CD4-positive, alpha-beta T cell treated with Interleukin-6 at 100 ng/mL for 8 hours (primary cell): ENCODE data around the gene FOXJ1.

Experiments used
- DNase-seq: peaks from one replicate; pipeline ENCODE4 v3.0.0-alpha.2; 2020; ENCODE audit warnings: mixed read lengths, low spot score

FOXJ1 gene

DNA sequence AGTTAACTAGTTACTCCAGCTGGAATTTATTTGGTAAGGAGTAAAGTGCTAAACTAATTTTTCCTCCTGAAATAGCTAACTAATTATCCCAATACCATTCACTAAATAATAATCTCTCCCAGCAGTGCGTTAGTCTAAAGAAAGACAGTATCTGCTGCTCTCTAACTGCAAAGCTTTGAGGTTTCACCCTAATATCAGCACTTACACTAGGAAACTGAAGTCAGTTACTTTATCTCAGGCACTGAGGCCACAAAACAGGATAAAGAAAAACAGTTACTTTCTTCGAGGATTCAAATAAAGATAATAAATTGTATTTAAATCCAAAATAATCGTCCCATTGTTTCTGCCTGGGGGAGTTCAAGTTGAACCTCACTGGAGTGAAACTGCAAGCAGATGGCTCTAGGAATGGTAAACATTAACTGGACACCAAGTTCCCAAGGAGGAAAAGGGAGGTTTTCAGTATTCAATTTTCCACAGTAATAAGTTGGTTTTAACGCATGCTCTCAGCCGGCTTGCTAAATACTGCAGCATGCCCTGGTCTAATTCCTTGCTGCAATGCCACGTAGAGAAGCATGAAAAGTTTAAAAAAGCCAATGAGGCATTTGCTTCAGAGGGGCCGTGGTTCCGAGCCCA is 20.0 kb upstream of the FOXJ1 start:
- no peak for DNase-seq

DNA sequence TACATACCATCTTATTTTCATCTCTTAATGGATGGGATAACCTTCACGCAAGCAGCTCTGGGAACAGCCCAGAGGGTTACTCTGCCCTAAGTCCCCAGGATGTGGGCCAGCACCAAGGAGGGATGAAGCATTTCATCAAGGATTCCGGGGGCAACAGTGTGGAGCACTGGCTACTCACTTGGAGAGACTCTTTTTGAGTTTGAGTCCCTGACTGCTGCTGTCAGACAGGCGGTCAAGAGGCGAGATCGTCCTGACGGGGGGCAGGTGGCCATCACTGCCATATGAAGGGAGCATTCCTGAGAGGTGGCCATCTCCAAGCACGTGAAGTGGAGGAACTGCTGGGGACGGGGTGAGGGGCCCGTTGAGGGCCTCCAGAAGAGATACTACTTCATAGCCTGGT is 18.1 kb upstream of the FOXJ1 start:
- DNase-seq = no peak

DNA sequence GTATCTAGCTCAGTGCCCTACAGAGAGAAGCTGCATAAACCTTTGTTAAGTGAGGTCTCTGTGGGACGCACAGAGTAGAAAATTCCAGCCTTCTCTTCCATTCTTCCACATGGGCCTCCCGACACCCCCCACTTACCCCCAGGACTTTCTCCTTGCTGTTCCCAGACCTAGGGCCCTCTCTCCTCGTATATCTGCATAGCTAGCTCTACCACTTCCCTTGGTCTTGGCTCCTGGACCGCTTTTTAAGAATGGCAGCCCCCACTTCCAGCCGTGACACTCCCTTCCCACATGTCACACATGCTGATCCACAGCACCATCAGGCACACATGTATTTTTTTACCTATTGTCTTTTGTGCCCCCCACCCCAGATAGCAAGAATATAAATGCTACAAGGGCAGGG is 16.7 kb upstream of the FOXJ1 start:
- DNase-seq = no peak

DNA sequence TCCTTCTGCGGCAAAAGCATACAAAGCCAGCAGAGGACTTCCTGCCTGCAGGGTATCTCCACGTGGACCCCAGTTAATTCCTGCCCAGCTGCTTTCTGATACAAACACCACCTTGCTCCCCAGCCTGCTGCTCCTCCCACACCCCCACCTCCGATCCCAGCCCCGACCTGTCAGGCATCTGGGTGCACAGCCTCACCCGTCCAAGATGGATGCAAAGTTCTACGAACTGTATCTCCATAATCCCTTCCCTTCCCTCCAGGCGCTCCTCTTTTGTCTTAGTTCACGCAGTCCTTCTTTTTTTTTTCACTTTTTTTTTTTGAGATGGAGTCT is 15.6 kb upstream of the FOXJ1 start:
- DNase-seq = no peak

DNA sequence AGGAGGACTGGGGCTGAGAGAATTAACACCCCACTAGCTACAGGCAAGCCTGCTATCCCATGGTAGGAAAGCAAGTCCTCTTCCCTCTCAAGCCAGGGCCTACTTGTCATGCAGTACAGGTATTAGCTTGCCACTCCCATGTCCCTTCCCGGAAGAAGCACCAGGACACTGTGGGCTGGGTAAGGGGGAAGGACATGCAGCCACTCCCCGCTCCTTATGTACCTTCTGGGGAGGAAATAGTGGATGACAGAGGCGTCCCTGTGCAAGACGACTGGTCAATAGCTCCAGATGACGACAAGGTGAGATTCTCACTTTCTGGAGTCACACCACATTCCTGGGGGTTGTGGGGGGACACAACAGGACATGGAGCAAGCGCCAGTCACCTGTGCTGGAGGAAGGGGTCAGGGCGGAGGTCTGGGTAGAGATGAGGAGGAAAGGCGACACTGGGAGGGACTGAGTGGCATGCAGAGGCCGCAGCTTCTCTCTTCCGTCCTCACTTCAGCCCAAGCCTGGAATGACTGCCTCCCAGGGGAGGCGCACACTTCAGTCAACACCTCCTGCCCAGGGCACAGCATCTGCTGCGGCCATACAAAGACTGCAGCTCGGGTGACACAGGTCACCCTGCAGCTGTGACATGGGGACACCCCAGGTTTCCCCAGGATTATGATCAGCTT is 15.1 kb upstream of the FOXJ1 start:
- no peak for DNase-seq

DNA sequence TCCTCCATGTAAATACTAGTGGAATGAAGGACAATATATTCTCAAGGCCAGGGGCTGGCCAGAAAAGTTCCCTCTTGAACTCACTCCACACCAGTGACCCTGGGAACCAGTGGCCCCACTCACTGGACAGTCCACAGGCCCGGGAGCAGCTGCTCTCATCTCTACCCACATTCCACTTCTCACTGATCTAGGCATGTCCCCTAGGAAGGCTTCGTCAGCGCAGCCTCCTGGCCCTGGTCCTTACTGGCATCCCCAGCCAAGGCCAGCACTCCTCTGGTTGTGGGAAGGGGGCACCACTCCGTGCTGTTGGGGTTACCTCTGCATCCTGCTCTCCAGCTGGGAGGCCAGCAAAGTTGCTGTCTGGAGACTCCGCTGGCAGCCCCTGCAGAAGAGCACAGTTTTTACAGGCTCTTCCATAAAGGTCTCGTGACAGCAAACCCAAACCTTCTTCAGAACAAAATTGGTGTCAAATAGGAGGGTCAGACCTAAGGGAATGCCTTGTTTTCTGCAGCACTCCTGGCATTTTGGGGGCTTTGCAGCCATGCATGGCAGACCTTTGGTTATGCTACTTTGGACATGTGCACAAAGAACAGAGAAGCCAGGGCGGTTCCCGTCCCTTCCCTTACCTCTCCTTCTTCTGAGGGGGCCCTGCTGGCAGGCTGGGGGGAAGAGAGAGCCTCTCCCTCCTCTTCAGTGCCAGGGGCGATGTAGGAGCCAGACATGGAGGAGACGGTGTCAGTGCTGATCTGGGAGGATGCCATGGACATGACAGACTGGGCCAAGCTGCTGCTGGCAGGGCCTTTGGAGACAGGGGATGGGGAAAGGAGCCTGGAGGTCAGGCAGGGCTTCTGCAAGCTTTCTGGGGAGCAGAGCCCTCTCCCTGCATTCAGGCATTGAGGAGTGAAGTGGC is 14.1 kb upstream of the FOXJ1 start:
- DNase-seq = no peak

DNA sequence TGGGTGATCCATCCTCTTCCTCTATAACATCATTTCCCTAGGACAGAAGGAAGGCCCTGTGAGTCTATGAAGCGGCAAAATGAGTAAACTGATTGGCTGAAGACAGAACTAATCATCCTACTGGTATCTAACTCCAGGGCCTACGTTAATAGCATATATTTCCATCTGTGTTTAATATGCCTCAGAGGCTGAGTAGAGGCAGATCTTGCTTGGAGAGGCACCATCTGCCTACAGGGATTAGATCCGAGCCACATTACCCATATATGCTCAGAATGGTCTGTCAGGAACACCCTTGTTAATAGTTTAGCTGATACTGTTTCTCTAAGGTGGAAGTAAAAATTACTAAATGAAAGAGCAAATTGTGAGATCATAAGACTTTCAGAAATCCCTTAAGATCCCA is 13.2 kb upstream of the FOXJ1 start:
- no peak for DNase-seq

DNA sequence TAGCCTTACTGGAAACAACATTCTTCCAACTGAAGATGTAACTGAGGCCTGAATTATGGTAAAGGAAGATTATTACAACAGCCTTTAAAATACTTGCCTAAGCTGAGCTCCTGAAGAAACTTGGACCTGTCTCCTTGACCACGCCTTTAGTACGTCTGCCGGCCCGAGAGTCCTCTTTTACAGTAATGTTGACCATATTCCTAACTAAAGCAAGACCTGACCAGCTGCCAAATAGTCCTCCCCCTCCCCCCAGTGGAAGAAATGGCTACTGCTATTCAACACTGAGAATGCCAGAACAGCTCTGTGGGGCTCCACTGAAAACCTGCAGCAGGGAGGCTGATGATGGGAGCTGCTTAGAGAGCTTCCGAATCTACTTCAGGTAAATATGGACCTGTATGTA is 12.6 kb upstream of the FOXJ1 start:
- no peak for DNase-seq

DNA sequence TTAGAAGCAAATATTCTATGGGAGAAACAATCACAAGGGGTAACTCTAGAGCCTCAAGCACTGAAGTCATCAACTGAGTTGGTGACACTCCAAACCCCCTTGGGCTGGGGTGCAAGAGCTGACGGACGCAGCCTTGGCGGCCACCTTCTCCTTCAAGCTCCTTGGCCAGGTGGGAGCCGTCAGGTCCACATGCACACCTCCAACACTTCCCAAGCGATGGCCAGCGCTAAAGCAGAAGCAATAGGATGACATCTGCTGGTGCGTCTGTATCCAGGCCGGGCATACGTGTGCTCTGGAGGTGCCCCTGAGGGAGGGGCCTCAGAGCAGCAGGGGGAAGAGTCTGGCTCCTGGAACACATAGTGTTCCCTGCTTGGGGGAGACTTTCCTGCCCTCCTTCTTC is 12.2 kb upstream of the FOXJ1 start:
- no peak for DNase-seq

DNA sequence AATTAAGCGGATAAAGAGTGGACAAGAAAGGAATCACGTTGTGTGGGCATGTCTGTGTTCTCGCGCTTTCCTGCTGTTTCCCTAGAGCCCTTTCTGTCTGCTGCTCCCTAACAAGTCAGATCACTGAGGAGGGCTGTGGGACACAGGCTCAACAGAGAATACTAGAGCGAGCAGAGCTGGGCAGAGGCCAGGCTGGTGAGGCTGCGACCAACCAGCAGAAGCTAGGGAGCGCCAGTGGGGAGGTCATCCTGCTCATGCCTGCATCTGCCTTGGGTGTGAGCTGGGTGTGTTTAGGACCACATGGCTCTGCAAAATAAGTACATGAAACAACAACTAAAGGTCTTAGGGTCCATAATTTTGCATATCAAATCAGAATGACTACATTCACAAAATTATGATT is 11.5 kb upstream of the FOXJ1 start:
- DNase-seq = no peak

DNA sequence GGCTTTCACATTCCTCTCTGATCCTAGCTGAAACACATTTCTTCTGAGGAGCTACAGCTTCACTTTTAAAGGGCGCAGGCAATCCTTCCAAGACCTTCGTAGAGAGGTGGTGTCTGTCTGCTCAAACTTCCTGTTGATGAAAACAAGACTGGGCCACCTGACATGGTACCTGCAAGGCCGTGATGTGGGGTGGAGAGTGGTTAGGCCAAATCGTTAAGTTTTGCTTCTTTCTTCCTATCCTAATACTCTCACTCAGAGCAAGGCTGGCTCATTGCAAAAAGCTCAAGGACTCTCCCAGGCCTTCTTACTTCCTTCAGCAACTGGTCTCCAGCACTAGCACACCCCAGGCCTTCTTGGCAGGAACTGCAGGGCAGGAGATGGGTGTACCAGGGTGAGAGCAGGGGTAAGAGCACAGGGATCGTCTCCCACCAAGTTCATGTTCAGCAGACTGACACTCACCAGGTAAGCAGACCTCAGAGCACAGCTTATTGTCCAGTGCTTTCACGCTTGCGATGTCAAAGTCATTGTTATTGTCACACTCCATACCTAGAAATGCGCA is 10.9 kb upstream of the FOXJ1 start:
- DNase-seq = peak; percentile 62

DNA sequence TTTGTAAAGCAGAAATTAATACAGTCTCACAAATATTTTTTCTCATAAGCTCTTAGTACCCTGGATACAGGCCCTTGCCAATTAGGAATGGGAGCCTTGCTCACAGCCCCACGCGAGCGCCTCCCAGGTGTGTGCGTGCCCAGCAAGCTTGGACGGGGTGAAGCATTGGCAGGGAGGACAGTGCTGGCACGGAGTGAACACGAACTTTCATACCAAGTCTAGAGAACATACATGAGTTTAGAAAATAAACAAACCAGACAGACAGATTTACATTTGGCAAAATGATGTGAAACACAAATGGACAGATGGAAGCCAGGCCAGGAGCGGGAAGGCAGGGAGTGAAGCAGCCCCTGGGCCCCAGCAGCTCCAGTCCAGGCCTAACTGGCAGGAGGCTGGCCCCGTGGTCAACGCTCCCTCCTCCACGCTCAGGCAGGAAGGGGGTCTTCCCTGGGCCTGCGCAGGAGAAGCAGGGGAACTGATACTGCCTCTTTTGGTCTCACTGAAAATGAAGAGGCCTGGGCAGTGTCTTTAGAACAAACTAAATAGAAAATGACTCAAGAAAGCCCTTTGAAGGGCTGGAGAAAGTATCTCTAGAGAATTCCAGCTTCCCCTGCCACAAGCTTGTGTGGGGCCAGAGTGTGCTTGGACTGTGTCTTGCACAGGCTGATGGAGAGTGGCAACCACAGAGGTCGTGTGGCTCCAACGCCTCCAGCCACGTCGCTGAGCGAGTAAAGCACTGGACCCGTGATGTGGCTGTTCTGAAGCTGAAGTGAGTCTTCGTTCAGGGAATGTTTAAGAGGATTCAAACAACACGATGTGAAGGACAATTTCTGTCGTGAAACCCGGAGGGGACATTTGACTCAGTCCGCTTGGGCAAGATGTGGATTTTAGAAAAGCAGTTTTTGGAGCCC is 9.9 kb upstream of the FOXJ1 start:
- DNase-seq = no peak

DNA sequence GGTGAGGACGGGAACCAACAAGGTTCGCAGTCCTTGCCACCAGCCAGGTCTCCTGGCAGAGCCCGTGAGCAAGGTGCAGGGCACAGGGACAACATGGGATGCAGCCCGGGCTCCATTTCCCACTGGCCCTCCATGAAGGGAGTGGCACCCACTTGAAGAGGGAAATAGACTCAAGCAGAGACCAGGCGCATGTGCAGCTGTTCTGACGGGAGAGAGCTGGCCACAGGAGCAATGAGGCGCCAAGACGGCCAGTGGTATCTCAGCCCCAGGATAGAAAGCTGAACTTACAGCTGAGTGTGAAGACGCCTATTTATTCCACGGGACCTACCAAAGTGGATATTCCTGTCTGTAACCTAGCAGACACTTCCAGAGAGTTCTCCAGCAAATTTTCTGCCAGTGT is 8.2 kb upstream of the FOXJ1 start:
- no peak for DNase-seq

DNA sequence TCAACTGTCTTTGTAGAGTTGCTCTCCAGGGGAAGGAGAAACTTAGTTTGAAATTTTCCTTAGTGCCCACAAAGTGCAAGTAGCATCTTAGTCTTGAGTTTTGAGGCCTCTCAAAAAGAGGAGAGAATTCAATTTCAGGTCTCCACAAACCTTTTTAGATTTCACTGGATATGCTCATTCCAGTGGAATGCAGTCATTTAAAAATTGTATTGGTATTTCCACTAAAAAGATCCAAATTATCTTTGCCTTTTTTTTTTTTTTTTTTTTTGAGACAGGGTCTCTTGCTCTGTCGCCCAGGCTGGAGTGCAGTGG is 6.9 kb upstream of the FOXJ1 start:
- DNase-seq = no peak

DNA sequence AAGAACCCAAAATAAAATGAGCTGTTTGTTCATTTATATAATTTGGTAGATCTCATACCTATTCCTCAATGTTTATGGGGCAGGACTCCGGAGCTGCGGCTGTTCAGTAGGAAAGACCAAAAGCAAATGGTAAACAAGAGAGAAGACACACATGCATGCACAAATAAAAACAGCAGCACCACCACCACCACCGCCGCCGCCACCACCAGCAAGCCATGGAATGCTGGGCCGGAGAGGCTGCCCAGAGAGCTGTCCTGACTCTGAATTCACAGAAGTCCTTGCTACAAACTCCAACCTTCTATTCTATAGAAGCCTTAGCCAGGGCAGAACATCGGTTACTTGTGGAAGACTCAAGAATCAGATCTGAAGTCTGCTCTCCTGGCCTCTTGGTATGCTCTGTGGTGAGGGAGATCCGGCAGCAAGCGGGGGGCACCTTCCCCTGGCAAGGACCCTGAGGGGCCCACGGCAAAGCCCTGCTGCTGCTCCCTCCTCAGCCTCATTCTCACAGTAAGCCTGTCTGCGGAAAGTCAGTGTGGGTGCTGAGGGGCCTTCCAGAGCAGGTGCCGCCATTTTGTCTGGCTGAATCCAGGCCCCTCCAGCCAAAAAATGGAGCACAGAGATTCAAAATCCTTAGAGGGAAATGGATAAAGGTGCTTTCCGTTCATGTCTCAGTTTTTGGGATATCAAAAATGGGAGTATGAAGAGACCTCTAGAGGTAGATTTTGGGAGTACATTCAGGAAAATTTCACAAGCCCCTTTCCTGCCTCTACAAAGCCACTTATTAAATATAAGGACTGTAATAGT is 6.4 kb upstream of the FOXJ1 start:
- no peak for DNase-seq

DNA sequence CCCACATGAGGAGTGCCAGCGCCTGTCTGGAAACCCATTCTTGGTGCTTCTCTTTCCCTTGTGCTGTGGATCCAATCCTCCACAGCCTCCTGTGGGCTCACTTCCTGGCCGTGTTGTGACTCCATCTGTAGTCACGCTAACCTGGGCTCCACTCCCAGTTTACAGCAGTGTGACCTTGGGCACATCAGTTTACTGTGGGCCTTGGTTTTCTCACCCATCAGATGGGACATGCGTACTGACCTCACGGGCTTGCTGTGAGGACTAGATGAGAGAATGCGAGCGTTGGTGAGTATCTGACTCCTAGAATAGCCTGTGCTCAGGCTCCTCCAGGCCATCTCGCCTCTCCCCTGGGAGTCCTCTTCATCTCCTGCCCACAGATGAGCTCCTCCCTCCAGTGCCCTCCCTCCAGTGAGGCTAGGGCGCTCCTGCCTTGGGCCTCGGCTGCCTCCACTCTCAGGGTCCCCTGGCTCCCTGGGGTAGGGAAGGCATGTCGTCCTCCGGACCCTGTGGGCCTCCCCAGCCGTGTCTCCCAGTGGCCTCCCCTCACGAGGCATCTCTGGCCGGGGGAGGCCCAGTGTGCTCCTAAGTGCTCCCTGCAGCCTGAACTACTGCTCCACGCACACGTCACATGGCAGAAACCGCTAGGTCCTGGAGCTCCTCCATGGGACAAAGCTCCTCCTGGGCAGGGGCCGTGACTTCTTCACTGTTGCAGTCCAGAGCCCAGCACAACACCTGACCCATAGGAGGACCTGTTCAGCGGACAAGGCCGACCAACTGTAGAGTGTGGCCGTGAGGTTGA is 5.2 kb upstream of the FOXJ1 start:
- no peak for DNase-seq

DNA sequence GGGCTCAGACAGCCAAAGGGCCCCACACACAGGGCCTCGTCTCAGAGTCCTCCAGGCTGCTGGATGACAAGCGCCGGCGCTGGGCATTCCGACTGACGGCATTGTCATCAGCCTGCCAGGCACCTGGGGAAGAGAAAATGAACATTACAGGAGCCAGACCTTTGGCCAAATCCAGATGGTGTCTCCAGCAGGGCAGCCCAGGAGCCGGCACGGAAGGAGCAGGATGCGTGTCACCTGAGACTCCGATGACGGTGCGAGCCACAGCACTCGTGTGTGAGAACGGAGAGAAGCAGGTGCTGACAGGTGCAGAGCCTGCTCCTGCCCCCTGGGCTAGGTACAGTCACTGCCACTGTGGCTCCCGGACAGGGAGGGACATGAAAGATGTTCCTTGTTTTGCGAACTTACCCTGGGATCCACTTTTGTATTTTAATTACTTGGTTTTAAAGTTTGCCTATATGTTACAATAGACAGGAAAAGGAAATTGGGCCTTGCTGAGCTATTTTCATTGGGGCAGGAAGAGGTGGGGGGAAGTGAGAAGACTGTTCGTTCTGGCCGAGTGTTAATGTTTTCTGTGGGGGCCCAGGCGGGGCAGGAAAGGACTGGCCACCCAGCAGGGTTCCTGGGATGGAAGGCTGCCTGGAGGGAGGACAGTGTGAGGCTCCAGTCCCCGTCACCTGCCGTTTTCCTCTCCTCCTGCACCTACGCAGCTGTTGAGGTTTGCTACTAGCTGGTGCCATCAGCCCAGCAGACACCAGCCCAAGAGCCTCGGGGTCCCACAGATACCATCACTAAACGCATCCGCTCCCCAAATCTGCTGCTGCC is 4.4 kb upstream of the FOXJ1 start:
- DNase-seq = peak; percentile 63

DNA sequence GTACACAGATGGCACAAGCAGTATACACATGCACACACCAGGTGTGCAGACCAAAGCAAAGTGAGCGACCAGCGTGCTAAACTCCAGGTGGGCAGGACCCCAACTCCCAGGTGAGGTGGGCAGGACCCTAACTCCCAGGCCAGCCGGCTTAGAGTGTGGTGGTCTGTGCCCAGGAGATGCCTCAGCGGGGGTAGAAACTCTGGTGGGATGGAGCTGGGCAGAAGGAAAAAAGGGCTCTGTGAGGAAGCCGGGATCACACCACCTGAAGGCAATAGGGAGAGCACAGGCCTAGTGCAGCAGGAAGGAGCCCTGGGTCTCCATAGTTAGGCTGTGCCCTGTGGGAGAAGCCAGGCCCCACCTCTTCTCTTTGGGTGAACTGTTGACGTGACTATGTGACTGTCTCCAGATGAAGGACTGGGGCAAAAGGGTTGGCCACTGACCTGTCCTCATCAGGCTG is 1.6 kb upstream of the FOXJ1 start:
- DNase-seq = no peak

DNA sequence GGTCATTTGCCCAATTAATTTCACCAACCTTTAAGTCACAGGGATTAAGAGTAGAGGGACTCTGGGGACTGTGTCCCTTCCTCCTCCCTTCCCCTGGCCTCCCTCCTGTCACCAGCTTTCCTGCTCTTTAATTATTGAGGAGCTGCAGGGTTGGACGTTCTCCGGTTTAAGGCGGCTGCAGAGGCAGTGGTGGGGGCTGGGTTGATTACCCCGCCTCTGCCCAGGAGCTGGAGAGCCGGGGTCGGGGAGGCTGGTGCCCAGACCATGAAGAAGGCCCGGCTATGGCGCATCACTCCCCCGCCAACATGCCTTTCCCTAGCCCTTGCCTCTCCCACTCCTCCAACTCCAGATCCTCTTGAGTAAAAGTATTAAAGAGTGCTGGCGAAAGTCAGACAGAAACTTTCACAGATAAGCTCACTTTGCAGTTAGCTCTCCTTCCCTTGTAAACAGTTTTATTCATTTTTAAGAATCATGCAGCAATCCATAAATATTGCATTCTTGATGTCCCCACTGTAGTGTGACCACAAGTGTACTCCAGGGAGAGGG is 1.1 kb upstream of the FOXJ1 start:
- DNase-seq = no peak
